WTC11 (cell line): Measurements from ENCODE around the gene EIF4B.

Source experiments
- FOXJ3 ChIP-seq: sonication (generic); formaldehyde crosslinking; IDR thresholded peaks from 2 replicates; pipeline ENCODE4 v1.9.0; 2021; ENCODE audit warnings: missing genetic modification reagents, mild to moderate bottlenecking, borderline replicate concordance
- FOXK1 ChIP-seq: sonication (generic); formaldehyde crosslinking; IDR thresholded peaks from 2 replicates; pipeline ENCODE4 v1.8.0; 2022; ENCODE audit warnings: mild to moderate bottlenecking, moderate library complexity, missing genetic modification reagents
- TF ChIP-seq, protein P1 (sequence below): fragments of 200-600 bp; IDR thresholded peaks from 2 replicates; pipeline ENCODE4 v1.8.0; 2022; ENCODE audit warnings: antibody characterized with exemption
- TF ChIP-seq, protein P2 (sequence below): sonication (generic); formaldehyde crosslinking; IDR thresholded peaks from 2 replicates; pipeline ENCODE4 v1.8.1; 2023; ENCODE audit warnings: mild to moderate bottlenecking, missing genetic modification reagents, moderate library complexity

GRCh38 chr12:52977170-52977569, 29.1 kb upstream of the EIF4B start:
- TF ChIP-seq FOXJ3 (CRISPR knock-in tag) (no peak), FOXK1 (no peak)
- TF ChIP-seq, protein P1, sequence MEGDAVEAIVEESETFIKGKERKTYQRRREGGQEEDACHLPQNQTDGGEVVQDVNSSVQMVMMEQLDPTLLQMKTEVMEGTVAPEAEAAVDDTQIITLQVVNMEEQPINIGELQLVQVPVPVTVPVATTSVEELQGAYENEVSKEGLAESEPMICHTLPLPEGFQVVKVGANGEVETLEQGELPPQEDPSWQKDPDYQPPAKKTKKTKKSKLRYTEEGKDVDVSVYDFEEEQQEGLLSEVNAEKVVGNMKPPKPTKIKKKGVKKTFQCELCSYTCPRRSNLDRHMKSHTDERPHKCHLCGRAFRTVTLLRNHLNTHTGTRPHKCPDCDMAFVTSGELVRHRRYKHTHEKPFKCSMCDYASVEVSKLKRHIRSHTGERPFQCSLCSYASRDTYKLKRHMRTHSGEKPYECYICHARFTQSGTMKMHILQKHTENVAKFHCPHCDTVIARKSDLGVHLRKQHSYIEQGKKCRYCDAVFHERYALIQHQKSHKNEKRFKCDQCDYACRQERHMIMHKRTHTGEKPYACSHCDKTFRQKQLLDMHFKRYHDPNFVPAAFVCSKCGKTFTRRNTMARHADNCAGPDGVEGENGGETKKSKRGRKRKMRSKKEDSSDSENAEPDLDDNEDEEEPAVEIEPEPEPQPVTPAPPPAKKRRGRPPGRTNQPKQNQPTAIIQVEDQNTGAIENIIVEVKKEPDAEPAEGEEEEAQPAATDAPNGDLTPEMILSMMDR = no peak
- TF ChIP-seq, protein P2, sequence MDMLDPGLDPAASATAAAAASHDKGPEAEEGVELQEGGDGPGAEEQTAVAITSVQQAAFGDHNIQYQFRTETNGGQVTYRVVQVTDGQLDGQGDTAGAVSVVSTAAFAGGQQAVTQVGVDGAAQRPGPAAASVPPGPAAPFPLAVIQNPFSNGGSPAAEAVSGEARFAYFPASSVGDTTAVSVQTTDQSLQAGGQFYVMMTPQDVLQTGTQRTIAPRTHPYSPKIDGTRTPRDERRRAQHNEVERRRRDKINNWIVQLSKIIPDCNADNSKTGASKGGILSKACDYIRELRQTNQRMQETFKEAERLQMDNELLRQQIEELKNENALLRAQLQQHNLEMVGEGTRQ (CRISPR knock-in tag) = no peak
